Measurements from ENCODE around the gene CDKL1. TPM values are rescaled to one million over a fixed set of nuclear protein-coding genes. Genes with fewer than 3 reads are reported as not detected.
"Not testable (repeated sequence)": the region's sequence is repeated elsewhere in the genome, so short reads cannot be mapped to it uniquely, and the experiment has no call there.

Gene CDKL1
- total RNA-seq, 4 donors from 2014 or later, result 15.3 to 36.8 (median 28.2) TPM

GRCh38 chr14:50319293-50319692 lies 77.4 kb downstream of the CDKL1 start:
- 76 to 86% methylated on average over 1 of the region's 1 CpG for WGBS, 2 donors (ENCODE audit: low coverage in 1 of 2)
- Histone ChIP-seq H3K36me3 (peaks cover 0 to 2% (median 0%) of the 10 kb centered on the region in 4 donors), H3K27ac (no peak overlapping the region), H3K4me3 (no peak overlapping the region), H3K4me1 (peaks cover 7 to 21% (median 12%) of the 10 kb centered on the region in 4 donors), H3K27me3 (no peaks in the 10 kb centered on the region), H3K9me3 (no peaks in the 10 kb centered on the region)
- TF ChIP-seq, protein P1, sequence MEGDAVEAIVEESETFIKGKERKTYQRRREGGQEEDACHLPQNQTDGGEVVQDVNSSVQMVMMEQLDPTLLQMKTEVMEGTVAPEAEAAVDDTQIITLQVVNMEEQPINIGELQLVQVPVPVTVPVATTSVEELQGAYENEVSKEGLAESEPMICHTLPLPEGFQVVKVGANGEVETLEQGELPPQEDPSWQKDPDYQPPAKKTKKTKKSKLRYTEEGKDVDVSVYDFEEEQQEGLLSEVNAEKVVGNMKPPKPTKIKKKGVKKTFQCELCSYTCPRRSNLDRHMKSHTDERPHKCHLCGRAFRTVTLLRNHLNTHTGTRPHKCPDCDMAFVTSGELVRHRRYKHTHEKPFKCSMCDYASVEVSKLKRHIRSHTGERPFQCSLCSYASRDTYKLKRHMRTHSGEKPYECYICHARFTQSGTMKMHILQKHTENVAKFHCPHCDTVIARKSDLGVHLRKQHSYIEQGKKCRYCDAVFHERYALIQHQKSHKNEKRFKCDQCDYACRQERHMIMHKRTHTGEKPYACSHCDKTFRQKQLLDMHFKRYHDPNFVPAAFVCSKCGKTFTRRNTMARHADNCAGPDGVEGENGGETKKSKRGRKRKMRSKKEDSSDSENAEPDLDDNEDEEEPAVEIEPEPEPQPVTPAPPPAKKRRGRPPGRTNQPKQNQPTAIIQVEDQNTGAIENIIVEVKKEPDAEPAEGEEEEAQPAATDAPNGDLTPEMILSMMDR (IDR thresholded peaks at IDR 0.05), result no peak
- TF ChIP-seq POLR2A (IDR thresholded peaks at IDR 0.05), result no peak
- no peak for TF ChIP-seq EP300 (IDR thresholded peaks at IDR 0.05; ENCODE audit: low read depth)
- TF ChIP-seq POLR2AphosphoS5 (IDR thresholded peaks at IDR 0.05), result no peak
- intact Hi-C loops (cut with DNase I; ENCODE audit: low total_unique reads) (loop anchor here (10.0 kb wide), 1 partner anchor 76 kb away; the partner anchor contains the start of gene CDKL1), in situ Hi-C loops (cut with MboI; ENCODE audit: low pct_ligation_motif_present in 1 of 4, low pct_unique_long_range_greater_than_20kb in 1 of 4, low sequenced_read_pairs in 3 of 4) (no loop called here)
- DNase-seq, result no peak

DNA sequence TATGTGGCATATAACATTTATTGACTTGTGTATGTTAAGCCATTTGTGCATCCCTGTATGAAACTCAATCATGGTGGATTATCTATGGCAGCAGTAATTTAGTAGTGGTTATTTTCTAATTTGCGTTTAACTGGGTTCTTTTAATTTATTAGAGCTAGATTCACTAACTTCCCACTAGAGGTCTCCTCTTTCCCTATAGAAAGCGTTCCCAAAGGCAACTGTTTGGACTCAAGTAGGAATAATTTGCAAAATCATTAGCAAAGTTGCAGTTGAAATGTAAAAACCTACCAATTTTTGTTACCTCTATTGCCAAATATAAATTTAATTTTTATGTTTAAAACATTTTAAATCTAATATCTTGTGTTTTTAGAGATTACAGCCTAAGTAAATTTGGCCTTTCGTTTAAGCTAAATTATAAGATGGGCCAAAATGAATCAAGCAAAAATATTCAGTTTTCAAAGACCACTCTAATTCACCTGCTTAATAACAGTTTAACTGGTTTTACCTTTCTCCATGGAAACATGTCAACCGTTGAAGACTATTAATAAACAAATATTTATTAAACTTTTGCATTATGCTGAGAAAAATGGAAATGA lies 78.6 kb downstream of the CDKL1 start:
- Histone ChIP-seq H3K4me3 (no peak overlapping the region), H3K9me3 (no peaks in the 10 kb centered on the region), H3K27ac (no peak overlapping the region), H3K4me1 (peaks cover 12 to 27% (median 15%) of the 10 kb centered on the region in 4 donors), H3K36me3 (no peaks in the 10 kb centered on the region), H3K27me3 (no peaks in the 10 kb centered on the region)
- DNase-seq, result no peak
- WGBS, 2 donors (ENCODE audit: low coverage in 1 of 2), result 48 to 53% methylated on average over 4 of the region's 4 CpGs
- TF ChIP-seq, protein P1 (IDR thresholded peaks at IDR 0.05), result peak; percentile 52 to 75 (median 62)
- no peak for TF ChIP-seq EP300 (IDR thresholded peaks at IDR 0.05; ENCODE audit: low read depth)
- intact Hi-C loops (cut with DNase I; ENCODE audit: low total_unique reads), result loop anchor here (10.0 kb wide), 1 partner anchor 77 kb away; the partner anchor contains the start of gene CDKL1
- in situ Hi-C loops (cut with MboI; ENCODE audit: low pct_ligation_motif_present in 1 of 4, low pct_unique_long_range_greater_than_20kb in 1 of 4, low sequenced_read_pairs in 3 of 4), result no loop called here

- DNase-seq; H3K4me3 ChIP-seq; in situ Hi-C loops (cut with MboI; ENCODE audit: low pct_ligation_motif_present in 1 of 4, low pct_unique_long_range_greater_than_20kb in 1 of 4, low sequenced_read_pairs in 3 of 4); H3K27ac ChIP-seq; H3K36me3 ChIP-seq; H3K27me3 ChIP-seq; H3K9me3 ChIP-seq: not testable (repeated sequence)
- intact Hi-C loops (cut with DNase I; ENCODE audit: low total_unique reads), result loop anchor here (10.0 kb wide), 1 partner anchor 81 kb away; the partner anchor contains the start of gene CDKL1
- WGBS, 2 donors (ENCODE audit: low coverage in 1 of 2), result 95 to 100% methylated on average over 2 to 3 of the region's 3 CpGs
- peaks cover 6 to 20% (median 13%) of the 10 kb centered on the region in 4 donors for H3K4me1 ChIP-seq
Measured at GRCh38 chr14:50314098-50314497, 82.6 kb downstream of the CDKL1 start.

DNA sequence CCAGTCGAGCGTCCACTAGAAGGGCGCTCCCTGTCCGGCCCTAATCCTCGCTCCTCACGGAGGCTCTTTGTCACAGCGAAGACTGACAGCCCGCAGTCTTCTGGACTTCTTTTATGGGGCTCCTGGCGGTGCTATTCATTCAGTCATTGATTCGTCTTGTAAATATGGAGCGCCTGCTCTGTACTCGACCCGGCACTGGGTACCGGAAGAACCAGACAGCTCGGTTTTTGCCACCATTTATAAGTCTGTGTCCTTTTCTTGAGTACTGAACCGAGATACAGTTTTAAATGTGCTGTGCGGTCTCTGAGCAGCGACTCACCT lies 84.0 kb downstream of the CDKL1 start:
- H3K27me3 ChIP-seq, result no peaks in the 10 kb centered on the region
- H3K4me1 ChIP-seq, result peaks cover 6 to 20% (median 13%) of the 10 kb centered on the region in 4 donors
- intact Hi-C loops (cut with DNase I; ENCODE audit: low total_unique reads) (loop anchor here (10.0 kb wide), 1 partner anchor 82 kb away; the partner anchor contains the start of gene CDKL1), in situ Hi-C loops (cut with MboI; ENCODE audit: low pct_ligation_motif_present in 1 of 4, low pct_unique_long_range_greater_than_20kb in 1 of 4, low sequenced_read_pairs in 3 of 4) (no loop called here)
- peak overlapping the region; percentile 92 to 98 (median 93) for H3K27ac ChIP-seq
- no peak for DNase-seq
- peak overlapping the region; percentile 55 to 90 (median 72) for H3K4me3 ChIP-seq
- WGBS, 2 donors (ENCODE audit: low coverage in 1 of 2), result 3% methylated on average over 11 of the region's 18 CpGs; no CpG with 5 or more reads in 1 of the 2 donors
- no peaks in the 10 kb centered on the region for H3K9me3 ChIP-seq
- H3K36me3 ChIP-seq, result no peaks in the 10 kb centered on the region
- TF ChIP-seq EP300 (IDR thresholded peaks at IDR 0.05; ENCODE audit: low read depth) (no peak), POLR2AphosphoS5 (IDR thresholded peaks at IDR 0.05) (no peak)
- TF ChIP-seq, protein P1 (IDR thresholded peaks at IDR 0.05), result no peak
